ENCODE measurements around the gene PRR7.

The PRR7 gene

GRCh38 chr5:177446200-177447065, at the start of gene PRR7 (continued):
- TF ChIP-seq ZNF624 (tag by site-specific recombination; IDR thresholded peaks at IDR 0.05) (no peak), PRDM2 (tag by site-specific recombination; IDR thresholded peaks at IDR 0.05; ENCODE audit: borderline replicate concordance) (0 out of 2 replicates have a peak, but pooled peaks have one; percentile 47), GFI1B (tag by site-specific recombination; IDR thresholded peaks at IDR 0.05) (0 out of 2 replicates have a peak, but pooled peaks have one; percentile 18), ZNF747 (tag by site-specific recombination; IDR thresholded peaks at IDR 0.05) (no peak), CTCF (tag by site-specific recombination; IDR thresholded peaks at IDR 0.05) (peak; percentile 72), ZNF530 (tag by site-specific recombination; IDR thresholded peaks at IDR 0.05; ENCODE audit: low read depth) (no peak), ZNF501 (tag by site-specific recombination; IDR thresholded peaks at IDR 0.05) (peak; percentile 57; the same call in 1 of the 2 replicates), EGR2 (tag by site-specific recombination; IDR thresholded peaks at IDR 0.05; ENCODE audit: low read depth) (peak; percentile 21; the same call in 1 of the 2 replicates), KLF8 (tag by site-specific recombination; IDR thresholded peaks at IDR 0.05) (no peak), ZNF184 (tag by site-specific recombination; IDR thresholded peaks at IDR 0.05) (peak; percentile 67; the same call in 1 of the 2 replicates), ZNF292 (tag by site-specific recombination; IDR thresholded peaks at IDR 0.05; ENCODE audit: borderline replicate concordance, low read depth) (no peak), ZNF600 (tag by site-specific recombination; IDR thresholded peaks at IDR 0.05) (peak; percentile 89), ZIC2 (tag by site-specific recombination; IDR thresholded peaks at IDR 0.05) (peak; percentile 98), ZNF670 (tag by site-specific recombination; IDR thresholded peaks at IDR 0.05; ENCODE audit: low read depth) (no peak), ZNF248 (tag by site-specific recombination; IDR thresholded peaks at IDR 0.05) (no peak), ZNF140 (tag by site-specific recombination; IDR thresholded peaks at IDR 0.05) (no peak), ZNF837 (tag by site-specific recombination; IDR thresholded peaks at IDR 0.05) (0 out of 2 replicates have a peak, but pooled peaks have one; percentile 81), ZNF571 (tag by site-specific recombination; IDR thresholded peaks at IDR 0.05) (no peak)
- TF ChIP-seq, protein P1, sequence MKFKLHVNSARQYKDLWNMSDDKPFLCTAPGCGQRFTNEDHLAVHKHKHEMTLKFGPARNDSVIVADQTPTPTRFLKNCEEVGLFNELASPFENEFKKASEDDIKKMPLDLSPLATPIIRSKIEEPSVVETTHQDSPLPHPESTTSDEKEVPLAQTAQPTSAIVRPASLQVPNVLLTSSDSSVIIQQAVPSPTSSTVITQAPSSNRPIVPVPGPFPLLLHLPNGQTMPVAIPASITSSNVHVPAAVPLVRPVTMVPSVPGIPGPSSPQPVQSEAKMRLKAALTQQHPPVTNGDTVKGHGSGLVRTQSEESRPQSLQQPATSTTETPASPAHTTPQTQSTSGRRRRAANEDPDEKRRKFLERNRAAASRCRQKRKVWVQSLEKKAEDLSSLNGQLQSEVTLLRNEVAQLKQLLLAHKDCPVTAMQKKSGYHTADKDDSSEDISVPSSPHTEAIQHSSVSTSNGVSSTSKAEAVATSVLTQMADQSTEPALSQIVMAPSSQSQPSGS (tag by site-specific recombination; IDR thresholded peaks at IDR 0.05; ENCODE audit: low read depth): no peak
- TF ChIP-seq, protein P2, sequence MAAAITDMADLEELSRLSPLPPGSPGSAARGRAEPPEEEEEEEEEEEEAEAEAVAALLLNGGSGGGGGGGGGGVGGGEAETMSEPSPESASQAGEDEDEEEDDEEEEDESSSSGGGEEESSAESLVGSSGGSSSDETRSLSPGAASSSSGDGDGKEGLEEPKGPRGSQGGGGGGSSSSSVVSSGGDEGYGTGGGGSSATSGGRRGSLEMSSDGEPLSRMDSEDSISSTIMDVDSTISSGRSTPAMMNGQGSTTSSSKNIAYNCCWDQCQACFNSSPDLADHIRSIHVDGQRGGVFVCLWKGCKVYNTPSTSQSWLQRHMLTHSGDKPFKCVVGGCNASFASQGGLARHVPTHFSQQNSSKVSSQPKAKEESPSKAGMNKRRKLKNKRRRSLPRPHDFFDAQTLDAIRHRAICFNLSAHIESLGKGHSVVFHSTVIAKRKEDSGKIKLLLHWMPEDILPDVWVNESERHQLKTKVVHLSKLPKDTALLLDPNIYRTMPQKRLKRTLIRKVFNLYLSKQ (tag by site-specific recombination; IDR thresholded peaks at IDR 0.05; ENCODE audit: borderline replicate concordance): no peak
- TF ChIP-seq, protein P3, sequence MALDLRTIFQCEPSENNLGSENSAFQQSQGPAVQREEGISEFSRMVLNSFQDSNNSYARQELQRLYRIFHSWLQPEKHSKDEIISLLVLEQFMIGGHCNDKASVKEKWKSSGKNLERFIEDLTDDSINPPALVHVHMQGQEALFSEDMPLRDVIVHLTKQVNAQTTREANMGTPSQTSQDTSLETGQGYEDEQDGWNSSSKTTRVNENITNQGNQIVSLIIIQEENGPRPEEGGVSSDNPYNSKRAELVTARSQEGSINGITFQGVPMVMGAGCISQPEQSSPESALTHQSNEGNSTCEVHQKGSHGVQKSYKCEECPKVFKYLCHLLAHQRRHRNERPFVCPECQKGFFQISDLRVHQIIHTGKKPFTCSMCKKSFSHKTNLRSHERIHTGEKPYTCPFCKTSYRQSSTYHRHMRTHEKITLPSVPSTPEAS (tag by site-specific recombination; IDR thresholded peaks at IDR 0.05): peak; percentile 79
- TF ChIP-seq, protein P4, sequence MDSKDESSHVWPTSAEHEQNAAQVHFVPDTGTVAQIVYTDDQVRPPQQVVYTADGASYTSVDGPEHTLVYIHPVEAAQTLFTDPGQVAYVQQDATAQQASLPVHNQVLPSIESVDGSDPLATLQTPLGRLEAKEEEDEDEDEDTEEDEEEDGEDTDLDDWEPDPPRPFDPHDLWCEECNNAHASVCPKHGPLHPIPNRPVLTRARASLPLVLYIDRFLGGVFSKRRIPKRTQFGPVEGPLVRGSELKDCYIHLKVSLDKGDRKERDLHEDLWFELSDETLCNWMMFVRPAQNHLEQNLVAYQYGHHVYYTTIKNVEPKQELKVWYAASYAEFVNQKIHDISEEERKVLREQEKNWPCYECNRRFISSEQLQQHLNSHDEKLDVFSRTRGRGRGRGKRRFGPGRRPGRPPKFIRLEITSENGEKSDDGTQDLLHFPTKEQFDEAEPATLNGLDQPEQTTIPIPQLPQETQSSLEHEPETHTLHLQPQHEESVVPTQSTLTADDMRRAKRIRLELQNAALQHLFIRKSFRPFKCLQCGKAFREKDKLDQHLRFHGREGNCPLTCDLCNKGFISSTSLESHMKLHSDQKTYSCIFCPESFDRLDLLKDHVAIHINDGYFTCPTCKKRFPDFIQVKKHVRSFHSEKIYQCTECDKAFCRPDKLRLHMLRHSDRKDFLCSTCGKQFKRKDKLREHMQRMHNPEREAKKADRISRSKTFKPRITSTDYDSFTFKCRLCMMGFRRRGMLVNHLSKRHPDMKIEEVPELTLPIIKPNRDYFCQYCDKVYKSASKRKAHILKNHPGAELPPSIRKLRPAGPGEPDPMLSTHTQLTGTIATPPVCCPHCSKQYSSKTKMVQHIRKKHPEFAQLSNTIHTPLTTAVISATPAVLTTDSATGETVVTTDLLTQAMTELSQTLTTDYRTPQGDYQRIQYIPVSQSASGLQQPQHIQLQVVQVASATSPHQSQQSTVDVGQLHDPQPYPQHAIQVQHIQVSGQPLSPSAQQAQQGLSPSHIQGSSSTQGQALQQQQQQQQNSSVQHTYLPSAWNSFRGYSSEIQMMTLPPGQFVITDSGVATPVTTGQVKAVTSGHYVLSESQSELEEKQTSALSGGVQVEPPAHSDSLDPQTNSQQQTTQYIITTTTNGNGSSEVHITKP (tag by site-specific recombination; IDR thresholded peaks at IDR 0.05): no peak
